ENCODE results near the gene RERE.

GRCh38 chr1:8791819-8792218, 25.6 kb downstream of the RERE start:
- TF ChIP-seq CTCF (IDR thresholded peaks at IDR 0.05): no peak
- TF ChIP-seq POLR2A (IDR thresholded peaks at IDR 0.05): no peak

Measured in heart left ventricle (tissue), 13 donors.